Dermis microvascular lymphatic vessel endothelial cell (primary cell): Measurements from ENCODE around the gene TMEM132C. TPM values are rescaled to one million over a fixed set of nuclear protein-coding genes. Genes with fewer than 3 reads are reported as not detected.
"Not testable (repeated sequence)": the region's sequence is repeated elsewhere in the genome, so short reads cannot be mapped to it uniquely, and the experiment has no call there.

Source experiments
- DNase-seq, 2 donors: peaks; one replicate each; pipeline versions ENCODE4 v3.0.0 to v3.0.0-alpha.2; 2010; ENCODE audit warnings: low read depth in 2 of 2
- total RNA-seq: library from RNA; depleted of rRNA; stranded (reverse); fragments of >200 nt; gene quantifications from 2 replicates; pipeline ENCODE4 v1.2.1, GENCODE V29; 2014

Gene TMEM132C
- total RNA-seq, result not detected in 2 replicates

GRCh38 chr12:128267131-128267622 lies at the start of gene TMEM132C:
TSS of gene TMEM132C (plus strand) at chr12:128267170. CDS start at chr12:128267403, 233 bp downstream.
- DNase-seq, result no peak

- no peak for DNase-seq
Observed at GRCh38 chr12:128224226-128224625, 42.7 kb upstream of the TMEM132C start.

GRCh38 chr12:128228581-128228980 lies 38.4 kb upstream of the TMEM132C start:
- no peak for DNase-seq

GRCh38 chr12:128235635-128236417 lies 31.1 kb upstream of the TMEM132C start:
- no peak for DNase-seq

- no peak for DNase-seq
Observed at GRCh38 chr12:128236525-128236924, 30.4 kb upstream of the TMEM132C start.

- DNase-seq, result no peak
Observed at GRCh38 chr12:128240745-128241144, 26.2 kb upstream of the TMEM132C start.

GRCh38 chr12:128245121-128245520 lies 21.8 kb upstream of the TMEM132C start:
- DNase-seq, result no peak

- no peak for DNase-seq
Observed at GRCh38 chr12:128245905-128246304, 21.1 kb upstream of the TMEM132C start.

- no peak for DNase-seq
Observed at GRCh38 chr12:128250096-128250495, 16.9 kb upstream of the TMEM132C start.

- DNase-seq, result not testable (repeated sequence)
Observed at GRCh38 chr12:128253829-128254228, 13.1 kb upstream of the TMEM132C start.

- DNase-seq, result no peak
Observed at GRCh38 chr12:128258866-128259555, 8.0 kb upstream of the TMEM132C start.

GRCh38 chr12:128259556-128260070 lies 7.4 kb upstream of the TMEM132C start:
- DNase-seq, result peak; percentile 7 to 48

- no peak for DNase-seq
Observed at GRCh38 chr12:128261757-128262156, 5.2 kb upstream of the TMEM132C start.

GRCh38 chr12:128265566-128265965 lies 1.4 kb upstream of the TMEM132C start:
- no peak for DNase-seq

GRCh38 chr12:128266086-128266485 lies 884 bp upstream of the TMEM132C start:
- no peak for DNase-seq

- DNase-seq, result no peak
Observed at GRCh38 chr12:128266541-128267130, 334 bp upstream of the TMEM132C start.

- no peak for DNase-seq
Observed at GRCh38 chr12:128267651-128268378, 845 bp downstream of the TMEM132C start.

GRCh38 chr12:128268379-128268995 lies 1.5 kb downstream of the TMEM132C start:
- DNase-seq, result no peak

- no peak for DNase-seq
Observed at GRCh38 chr12:128269181-128269591, 2.2 kb downstream of the TMEM132C start.

- DNase-seq, result no peak
Observed at GRCh38 chr12:128276471-128276870, 9.5 kb downstream of the TMEM132C start.

GRCh38 chr12:128286970-128287369 lies 20.0 kb downstream of the TMEM132C start:
- no peak for DNase-seq
